Measurements from ENCODE around the gene PDGFRB. TPM values are rescaled to one million over a fixed set of nuclear protein-coding genes. Genes with fewer than 3 reads are reported as not detected.
A peak's percentile ranks its signal among the peaks of the same experiment; 100 is the strongest.

Gene PDGFRB
- total and polyA plus RNA-seq, 12 donors = 15.5 to 101 (median 42.9) TPM

DNA sequence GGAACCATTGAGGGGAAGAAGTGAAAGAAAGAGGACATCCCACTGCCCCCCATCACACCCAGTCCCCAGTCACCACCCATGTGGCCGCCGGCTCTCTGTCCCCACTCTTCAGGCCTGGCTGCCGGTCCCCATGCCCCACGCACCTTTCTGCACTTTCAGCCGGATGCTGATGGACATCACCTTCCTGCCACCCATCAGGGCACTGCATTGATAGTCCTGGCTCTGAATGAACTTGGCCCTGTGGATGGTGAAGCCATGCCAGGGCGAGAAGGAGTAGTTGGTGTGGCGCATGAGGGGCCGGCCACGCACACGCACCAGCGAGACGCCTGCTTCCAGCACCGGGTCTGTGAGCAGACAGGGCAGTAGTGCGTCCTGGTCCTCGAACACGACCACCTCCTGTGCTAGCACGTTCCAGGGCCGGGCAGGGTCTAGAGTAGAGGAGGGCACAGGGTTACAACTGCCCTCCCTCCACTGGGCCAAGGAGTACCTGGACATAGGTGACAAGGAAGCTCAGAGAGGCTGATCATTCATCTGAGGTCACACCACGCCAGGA is 75.7 kb downstream of the PDGFRB start:
- DNase-seq (no peak), ATAC-seq (no peak)
- H3K27me3 ChIP-seq = no peaks in the 10 kb centered on the region
- H3K4me3 ChIP-seq = no peak overlapping the region
- WGBS, 2 donors = 95 to 97% methylated on average over 19 of the region's 19 CpGs
- H3K27ac ChIP-seq = no peak overlapping the region
- intact Hi-C loops (cut with DNase I) = no loop called here
- peaks cover 0 to 31% (median 10%) of the 10 kb centered on the region in 9 donors for H3K4me1 ChIP-seq
- no peak for TF ChIP-seq CTCF (IDR thresholded peaks at IDR 0.05)
- H3K9me3 ChIP-seq = no peaks in the 10 kb centered on the region
- H3K36me3 ChIP-seq = peaks cover 0 to 62% (median 0%) of the 10 kb centered on the region in 9 donors

GRCh38 chr5:150078802-150079689 is 76.6 kb downstream of the PDGFRB start:
- WGBS, 2 donors = 94 to 96% methylated on average over 7 of the region's 7 CpGs
- Histone ChIP-seq H3K9me3 (no peaks in the 10 kb centered on the region), H3K4me1 (peaks cover 0 to 31% (median 10%) of the 10 kb centered on the region in 9 donors), H3K27ac (no peak overlapping the region), H3K36me3 (peaks cover 0 to 71% (median 0%) of the 10 kb centered on the region in 9 donors), H3K4me3 (no peak overlapping the region), H3K27me3 (no peaks in the 10 kb centered on the region)
- DNase-seq = no peak
- ATAC-seq = no peak
- TF ChIP-seq CTCF (IDR thresholded peaks at IDR 0.05) = no peak
- intact Hi-C loops (cut with DNase I) = no loop called here

DNA sequence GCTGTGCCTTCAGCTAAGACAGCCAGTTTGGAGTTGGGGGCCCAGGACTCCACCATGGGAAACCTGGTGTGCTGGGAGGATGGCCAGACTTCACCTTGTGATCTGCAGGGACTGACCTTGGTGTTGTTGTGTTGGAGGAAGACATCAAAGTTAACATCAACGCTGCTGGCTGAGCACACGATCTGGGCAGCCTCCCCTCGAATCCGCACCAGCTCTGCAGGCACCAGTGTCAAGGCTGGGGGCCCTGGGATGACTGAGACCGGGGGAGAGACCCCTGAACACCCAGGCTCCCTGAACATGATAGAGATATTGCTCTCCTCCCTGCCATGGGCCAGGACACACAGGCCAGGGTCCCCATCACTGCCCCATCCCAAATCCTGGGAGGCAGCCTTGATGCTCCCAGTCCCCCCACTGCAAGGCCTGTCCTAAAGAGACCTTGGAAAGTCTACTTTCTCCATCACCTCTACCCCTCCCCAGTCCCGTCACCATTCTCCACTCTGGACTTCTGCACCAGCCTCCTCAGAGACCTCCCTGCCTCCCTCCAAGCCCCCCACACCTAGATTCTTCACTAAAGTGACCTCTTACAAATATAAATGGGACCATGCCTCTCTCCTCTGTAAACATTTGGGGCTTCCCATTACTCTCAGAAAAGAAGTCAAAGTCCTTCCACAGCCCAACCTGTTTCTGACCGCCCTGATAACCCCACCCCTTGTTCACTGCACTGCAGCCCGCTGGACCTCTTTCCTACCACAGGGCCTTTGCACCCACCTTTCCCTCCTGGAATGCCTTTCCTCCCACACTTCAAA is 77.4 kb downstream of the PDGFRB start:
- no peak for ATAC-seq
- peaks cover 0 to 31% (median 10%) of the 10 kb centered on the region in 9 donors for H3K4me1 ChIP-seq
- no peak for DNase-seq
- no peaks in the 10 kb centered on the region for H3K27me3 ChIP-seq
- no peak overlapping the region for H3K4me3 ChIP-seq
- peaks cover 0 to 4% (median 0%) of the 10 kb centered on the region in 11 donors for H3K9me3 ChIP-seq
- peaks cover 0 to 80% (median 0%) of the 10 kb centered on the region in 9 donors for H3K36me3 ChIP-seq
- WGBS, 2 donors = 94 to 96% methylated on average over 8 of the region's 8 CpGs
- no peak for TF ChIP-seq CTCF (IDR thresholded peaks at IDR 0.05)
- H3K27ac ChIP-seq = no peak overlapping the region
- intact Hi-C loops (cut with DNase I) = no loop called here

DNA sequence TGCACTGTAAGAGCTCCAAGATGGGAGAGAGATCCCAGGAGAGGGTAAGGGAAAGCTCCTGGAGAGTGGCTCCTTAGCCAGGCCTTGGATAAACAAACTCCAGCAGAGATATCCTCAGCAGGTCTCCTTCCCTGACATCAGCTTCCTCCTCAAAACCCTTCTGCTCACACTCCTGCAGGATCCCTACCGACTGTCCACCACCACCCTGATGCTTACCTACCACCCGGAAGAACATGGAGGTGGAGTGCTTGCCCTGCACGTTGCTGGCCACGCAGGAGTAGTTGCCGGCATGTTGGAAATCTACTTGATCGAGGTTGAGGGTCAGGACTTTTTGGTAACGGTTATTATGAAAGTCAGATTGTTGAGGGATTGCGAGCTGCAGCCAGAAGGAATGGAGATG is 78.6 kb downstream of the PDGFRB start:
- no peaks in the 10 kb centered on the region for H3K27me3 ChIP-seq
- H3K36me3 ChIP-seq = peaks cover 0 to 91% (median 0%) of the 10 kb centered on the region in 9 donors
- no peak overlapping the region for H3K27ac ChIP-seq
- peaks cover 0 to 21% (median 5%) of the 10 kb centered on the region in 9 donors for H3K4me1 ChIP-seq
- intact Hi-C loops (cut with DNase I) = no loop called here
- H3K4me3 ChIP-seq = no peak overlapping the region
- H3K9me3 ChIP-seq = peaks cover 0 to 5% (median 0%) of the 10 kb centered on the region in 11 donors
- ATAC-seq (no peak), DNase-seq (peak in 1 of 2 donors; percentile 1)
- no peak for TF ChIP-seq CTCF (IDR thresholded peaks at IDR 0.05)
- 84 to 88% methylated on average over 8 of the region's 8 CpGs for WGBS, 2 donors
